ENCODE measurements around the gene LPAR2. TPM values are rescaled to one million over a fixed set of nuclear protein-coding genes. Genes with fewer than 3 reads are reported as not detected.
"Not testable (repeated sequence)": the region's sequence is repeated elsewhere in the genome, so short reads cannot be mapped to it uniquely, and the experiment has no call there.

Gene LPAR2
- total RNA-seq, 1 donor from 2014 or later = 14.9 TPM

GRCh38 chr19:19631346-19631745 lies 3.3 kb upstream of the LPAR2 start:
- DNase-seq (ENCODE audit: low read depth) = no peak

GRCh38 chr19:19630426-19630825 lies 2.4 kb upstream of the LPAR2 start:
- no peak for DNase-seq (ENCODE audit: low read depth)

GRCh38 chr19:19630062-19630414 lies 2.0 kb upstream of the LPAR2 start:
- no peak for DNase-seq (ENCODE audit: low read depth)

- DNase-seq (ENCODE audit: low read depth) = peak; percentile 80
Measured at GRCh38 chr19:19628501-19629134, 598 bp upstream of the LPAR2 start.

- no peak for DNase-seq (ENCODE audit: low read depth)
Measured at GRCh38 chr19:19626516-19627472, 1.2 kb downstream of the LPAR2 start.

- DNase-seq (ENCODE audit: low read depth) = no peak
Measured at GRCh38 chr19:19624032-19624570, 3.9 kb downstream of the LPAR2 start.

- DNase-seq (ENCODE audit: low read depth) = no peak
Measured at GRCh38 chr19:19623383-19623782, 4.6 kb downstream of the LPAR2 start.

- no peak for DNase-seq (ENCODE audit: low read depth)
Measured at GRCh38 chr19:19619849-19620210, 8.2 kb downstream of the LPAR2 start.

- no peak for DNase-seq (ENCODE audit: low read depth)
Measured at GRCh38 chr19:19619181-19619848, 8.7 kb downstream of the LPAR2 start.

- DNase-seq (ENCODE audit: low read depth) = peak; percentile 72
Measured at GRCh38 chr19:19618219-19619051, 9.6 kb downstream of the LPAR2 start, which contains the start of gene PBX4. TSS of gene PBX4 (minus strand) at chr19:19618687. CDS start at chr19:19618629, 58 bp downstream.

GRCh38 chr19:19615086-19615485 lies 12.9 kb downstream of the LPAR2 start:
- DNase-seq (ENCODE audit: low read depth) = peak; percentile 34

GRCh38 chr19:19613506-19613905 lies 14.5 kb downstream of the LPAR2 start:
- peak; percentile 32 for DNase-seq (ENCODE audit: low read depth)

- no peak for DNase-seq (ENCODE audit: low read depth)
Measured at GRCh38 chr19:19610376-19611202, 17.4 kb downstream of the LPAR2 start.

GRCh38 chr19:19606686-19607085 lies 21.3 kb downstream of the LPAR2 start:
- not testable (repeated sequence) for DNase-seq (ENCODE audit: low read depth)

- peak; percentile 83 for DNase-seq (ENCODE audit: low read depth)
Measured at GRCh38 chr19:19606021-19606420, 22.0 kb downstream of the LPAR2 start.

- DNase-seq (ENCODE audit: low read depth) = no peak
Measured at GRCh38 chr19:19602713-19603324, 25.2 kb downstream of the LPAR2 start.

- no peak for DNase-seq (ENCODE audit: low read depth)
Measured at GRCh38 chr19:19602136-19602712, 25.8 kb downstream of the LPAR2 start.

- DNase-seq (ENCODE audit: low read depth) = no peak
Measured at GRCh38 chr19:19600793-19601330, 27.2 kb downstream of the LPAR2 start.

- DNase-seq (ENCODE audit: low read depth) = not testable (repeated sequence)
Measured at GRCh38 chr19:19598728-19599451, 29.1 kb downstream of the LPAR2 start.
